ENCODE measurements around the gene CIB1.
A peak's percentile ranks its signal among the peaks of the same experiment; 100 is the strongest.
"Not testable (repeated sequence)": the region's sequence is repeated elsewhere in the genome, so short reads cannot be mapped to it uniquely, and the experiment has no call there.

Gene CIB1

DNA sequence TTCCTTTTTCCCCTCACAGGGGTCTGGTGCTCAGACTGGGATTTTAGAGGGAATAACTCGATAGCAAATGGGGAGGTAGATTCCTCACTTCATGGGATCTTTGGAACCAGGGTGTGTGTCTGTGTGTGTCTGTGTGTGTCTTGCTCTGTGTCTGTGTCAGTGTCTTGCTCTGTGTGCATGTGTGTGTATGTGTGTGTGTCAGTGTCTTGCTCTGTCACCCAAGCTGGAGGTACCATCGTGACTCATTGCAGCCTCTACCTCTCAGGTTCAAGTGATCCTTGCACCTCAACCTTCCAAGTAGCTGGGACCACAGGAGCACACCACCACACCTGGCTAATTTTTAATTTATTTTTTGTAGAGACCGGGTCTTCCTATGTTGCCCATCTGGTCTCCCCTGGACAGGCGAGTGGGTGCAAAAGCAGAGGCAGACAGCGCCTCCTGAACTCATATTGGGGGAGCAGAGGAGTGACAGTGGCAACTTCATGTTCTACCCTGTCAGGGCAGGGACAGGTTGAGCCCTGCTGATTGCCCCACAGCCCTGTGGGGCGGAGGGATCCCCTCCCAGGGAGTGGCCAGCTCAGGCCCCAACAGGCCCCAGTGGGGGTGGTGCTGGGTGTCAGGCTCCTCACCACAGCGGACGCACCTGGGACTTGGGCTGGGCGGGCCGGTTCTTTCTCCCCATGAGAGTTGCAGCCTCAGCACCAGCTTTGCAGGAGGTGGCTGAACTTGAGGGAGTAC, 43.0 kb downstream of the CIB1 start:
- H3K4me1 ChIP-seq = peaks cover 95% of the 10 kb centered on the region
- H3K4me3 ChIP-seq = peak overlapping the region; percentile 53
- H3K9ac ChIP-seq = peak overlapping the region; percentile 91
- no peaks in the 10 kb centered on the region for H4K20me1 ChIP-seq
- no peaks in the 10 kb centered on the region for H3K27me3 ChIP-seq
- no peaks in the 10 kb centered on the region for H3K36me3 ChIP-seq
- no peaks in the 10 kb centered on the region for H3K9me3 ChIP-seq
- H3K27ac ChIP-seq = peak overlapping the region; percentile 98
- H3K4me2 ChIP-seq = peak overlapping the region; percentile 97
- peak; percentile 82 for TF ChIP-seq Cebpa-rat (IDR thresholded peaks at IDR 0.05)

DNA sequence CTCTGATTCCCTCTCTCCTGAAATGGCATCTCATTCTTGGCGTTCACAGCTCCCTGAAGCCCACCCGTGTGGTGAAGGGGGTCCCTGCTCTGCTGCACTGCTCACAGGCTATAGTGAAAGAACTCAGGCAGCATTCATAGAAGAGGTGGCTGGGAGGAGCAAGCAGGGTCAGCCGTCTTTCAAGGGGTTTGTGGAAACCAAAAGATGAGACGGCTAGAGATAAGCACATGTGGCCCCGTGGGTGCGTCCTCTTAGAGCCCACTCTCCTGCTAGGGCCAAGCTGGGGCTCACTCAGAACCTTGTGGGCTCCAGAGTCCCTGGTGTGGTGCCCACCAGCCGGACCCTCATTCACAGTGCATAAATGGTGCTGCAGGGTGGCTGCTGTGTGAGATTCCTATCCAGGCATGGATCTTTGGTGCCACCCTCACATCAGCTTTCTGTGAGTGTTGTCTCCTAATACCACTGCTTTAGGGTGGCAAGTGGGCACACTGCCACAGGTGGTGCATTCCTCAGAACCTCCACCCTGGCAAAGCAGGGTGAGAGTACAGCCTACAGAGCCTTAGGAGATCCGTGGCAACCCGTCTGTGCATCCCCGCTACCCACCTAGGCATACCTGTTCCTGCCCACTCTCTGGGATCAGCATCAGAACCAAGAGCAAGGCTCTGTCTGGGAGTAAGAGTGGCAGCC, 43.8 kb downstream of the CIB1 start:
- no peak for TF ChIP-seq Cebpa-rat (IDR thresholded peaks at IDR 0.05)

DNA sequence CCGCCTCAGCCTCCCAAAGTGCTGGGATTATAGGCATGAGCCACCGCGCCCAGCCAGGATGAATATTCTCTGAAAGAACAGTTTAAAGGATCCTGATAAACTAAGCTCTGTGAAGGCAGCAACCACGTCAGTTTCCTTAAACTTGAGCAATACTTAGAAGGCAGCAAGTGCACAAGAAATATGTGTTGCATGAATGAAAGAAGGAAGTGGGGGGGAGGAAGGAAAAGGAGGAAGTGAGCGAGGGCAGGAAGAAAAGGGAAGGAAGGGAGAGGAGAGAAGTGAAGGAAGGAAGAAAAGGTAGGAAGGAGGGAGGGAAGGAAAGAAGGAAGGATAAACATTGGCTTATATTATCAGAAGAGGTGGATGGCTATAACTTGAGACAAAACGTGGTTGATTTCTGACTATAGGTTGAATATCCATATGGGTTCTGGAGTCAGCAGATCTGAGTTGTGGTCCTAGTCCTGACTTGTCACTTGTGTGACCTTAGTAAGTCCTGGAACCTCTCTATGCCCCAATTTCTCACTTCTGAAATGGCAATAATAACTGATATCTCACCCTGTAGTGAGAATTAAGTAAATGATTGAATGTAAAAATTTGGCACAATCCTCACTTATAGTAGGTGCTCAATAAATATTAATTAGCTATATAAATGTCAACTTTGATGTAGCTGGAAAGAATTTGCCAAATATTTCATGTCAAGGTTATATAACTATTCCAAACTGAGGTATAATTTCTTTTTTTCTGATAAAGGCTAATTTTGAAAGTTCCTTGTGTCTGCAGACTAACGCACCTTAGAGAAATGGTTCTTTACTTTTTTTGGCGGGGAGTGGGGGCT, 44.6 kb downstream of the CIB1 start:
- peak overlapping the region; percentile 97 for H3K4me2 ChIP-seq
- peak overlapping the region; percentile 91 for H3K9ac ChIP-seq

More for the DNA sequence above, 43.8 kb downstream of the CIB1 start:
- H3K4me2 ChIP-seq = peak overlapping the region; percentile 97
- H3K36me3 ChIP-seq = no peaks in the 10 kb centered on the region
- H3K27ac ChIP-seq = peak overlapping the region; percentile 98
- no peaks in the 10 kb centered on the region for H3K9me3 ChIP-seq
- peak overlapping the region; percentile 91 for H3K9ac ChIP-seq
- no peaks in the 10 kb centered on the region for H4K20me1 ChIP-seq
- H3K4me1 ChIP-seq = peaks cover 95% of the 10 kb centered on the region
- peak overlapping the region; percentile 53; the same call in 1 of the 2 replicates for H3K4me3 ChIP-seq
- H3K27me3 ChIP-seq = no peaks in the 10 kb centered on the region

DNA sequence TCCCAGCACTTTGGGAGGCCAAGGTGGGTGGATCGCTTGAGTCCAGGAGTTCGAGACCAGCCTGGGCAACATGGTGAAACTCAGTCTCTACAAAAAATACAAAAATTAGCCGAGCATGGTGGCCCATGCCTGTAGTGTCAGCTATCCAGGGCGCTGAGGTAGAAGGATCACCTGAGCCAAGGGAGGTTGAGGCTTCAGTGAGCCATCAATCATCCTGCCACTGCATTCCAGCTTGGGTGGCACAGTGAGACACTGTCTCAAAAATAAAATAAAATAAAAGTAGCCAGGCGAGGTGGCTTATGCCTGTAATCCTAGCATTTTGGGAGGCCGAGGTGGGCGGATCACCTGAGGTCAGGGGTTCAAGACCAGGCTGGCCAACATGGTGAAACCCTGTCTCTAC, 45.7 kb downstream of the CIB1 start:
- not testable (repeated sequence) for H3K9ac ChIP-seq, H3K9me3 ChIP-seq, H3K4me3 ChIP-seq, H3K36me3 ChIP-seq, H4K20me1 ChIP-seq, H3K27me3 ChIP-seq
- H3K27ac ChIP-seq = peak overlapping the region; percentile 98
- peaks cover 90% of the 10 kb centered on the region for H3K4me1 ChIP-seq
- H3K4me2 ChIP-seq = peak overlapping the region; percentile 97

More for the DNA sequence above, 44.6 kb downstream of the CIB1 start:
- Histone ChIP-seq H3K9me3 (no peaks in the 10 kb centered on the region), H3K4me3 (no peak overlapping the region), H3K27me3 (no peaks in the 10 kb centered on the region), H3K4me1 (peaks cover 92% of the 10 kb centered on the region), H3K27ac (peak overlapping the region; percentile 98), H3K36me3 (no peaks in the 10 kb centered on the region), H4K20me1 (no peaks in the 10 kb centered on the region)
- TF ChIP-seq Cebpa-rat (IDR thresholded peaks at IDR 0.05) = no peak

DNA sequence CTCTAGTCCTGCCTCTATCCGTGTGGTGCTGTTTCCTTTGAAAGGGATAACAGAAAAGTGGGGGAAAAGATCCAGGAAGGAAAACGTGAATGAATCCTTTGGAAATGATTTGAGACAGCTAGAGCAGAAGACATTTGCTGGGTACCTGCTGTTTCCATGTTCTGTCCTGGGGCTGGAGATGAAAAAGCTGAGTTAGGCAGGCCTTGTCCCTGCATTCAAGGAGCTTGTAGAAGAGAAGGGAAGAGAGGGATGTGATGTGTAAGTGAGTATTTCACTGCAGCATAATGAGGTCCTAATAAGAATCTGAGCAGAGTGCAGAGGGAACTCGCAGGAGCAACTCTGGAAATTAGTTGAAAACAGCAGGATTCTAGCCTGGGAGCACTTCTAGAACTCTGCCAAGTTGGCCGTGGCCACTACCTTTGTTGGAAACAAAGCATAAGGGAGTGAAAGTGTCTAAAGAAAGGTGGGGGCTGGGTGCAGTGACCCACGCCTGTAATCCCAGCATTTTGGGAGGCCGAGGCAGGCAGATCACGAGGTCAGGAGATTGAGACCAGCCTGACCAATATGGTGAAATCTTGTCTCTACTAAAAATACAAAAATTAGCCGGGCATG, 46.4 kb downstream of the CIB1 start:
- H3K27me3 ChIP-seq = no peaks in the 10 kb centered on the region
- H3K4me1 ChIP-seq = peaks cover 90% of the 10 kb centered on the region
- peak overlapping the region; percentile 45; the same call in 1 of the 2 replicates for H3K4me2 ChIP-seq

DNA sequence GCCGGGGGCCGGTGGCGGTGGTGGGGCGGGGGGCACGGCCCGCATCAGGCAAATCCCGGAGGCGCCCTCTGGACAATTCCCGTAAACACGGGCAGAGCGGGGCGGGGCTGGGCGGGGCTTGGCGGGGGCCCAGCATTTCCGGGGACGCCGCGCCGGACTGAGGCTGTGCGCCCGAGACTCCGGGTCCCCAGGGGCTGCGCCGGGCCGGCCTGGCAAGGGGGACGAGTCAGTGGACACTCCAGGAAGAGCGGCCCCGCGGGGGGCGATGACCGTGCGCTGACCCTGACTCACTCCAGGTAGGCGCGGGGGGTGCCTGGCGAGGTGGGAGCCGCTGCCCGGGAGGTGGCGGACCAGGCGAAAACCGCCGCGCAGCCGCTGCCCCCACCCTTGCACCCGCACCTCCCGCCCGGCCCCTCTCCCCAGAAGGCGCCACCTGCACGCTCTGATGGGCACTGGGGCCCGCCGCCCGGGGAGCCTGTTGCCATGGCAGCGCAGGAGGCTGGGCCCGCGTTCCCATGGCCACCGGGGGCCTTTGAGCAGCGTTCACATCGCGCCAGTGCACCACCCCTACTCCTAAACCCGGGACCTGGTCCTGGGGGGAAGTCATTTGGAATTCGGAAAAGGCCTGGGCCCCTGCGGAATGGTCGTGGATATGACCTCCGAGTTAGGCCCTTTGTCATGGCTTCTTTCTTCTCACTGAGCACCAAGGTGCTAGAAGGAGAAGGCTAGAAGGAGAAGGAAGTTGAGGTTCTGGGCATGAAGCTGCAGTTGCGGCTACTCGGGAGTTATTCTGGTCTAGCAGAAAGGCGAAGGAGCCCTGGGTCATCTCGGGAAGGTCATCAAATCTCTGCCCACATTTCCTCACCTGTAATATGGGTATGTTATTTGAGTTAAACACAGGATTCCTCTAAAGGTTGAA, 48.7 kb downstream of the CIB1 start:
- peaks cover 80% of the 10 kb centered on the region for H3K4me1 ChIP-seq
- no peaks in the 10 kb centered on the region for H4K20me1 ChIP-seq
- peak overlapping the region; percentile 82 for H3K27ac ChIP-seq
- no peaks in the 10 kb centered on the region for H3K36me3 ChIP-seq
- peak overlapping the region; percentile 82 for H3K4me2 ChIP-seq
- H3K9me3 ChIP-seq = no peaks in the 10 kb centered on the region
- no peaks in the 10 kb centered on the region for H3K27me3 ChIP-seq
- peak overlapping the region; percentile 75 for H3K4me3 ChIP-seq
- TF ChIP-seq Cebpa-rat (IDR thresholded peaks at IDR 0.05) = no peak
- peak overlapping the region; percentile 72 for H3K9ac ChIP-seq

More for the DNA sequence above, 46.4 kb downstream of the CIB1 start:
- Histone ChIP-seq H3K9ac (peak overlapping the region; percentile 1; the same call in 1 of the 2 replicates), H3K27ac (peak overlapping the region; percentile 33), H3K4me3 (no peak overlapping the region), H3K9me3 (no peaks in the 10 kb centered on the region), H4K20me1 (no peaks in the 10 kb centered on the region), H3K36me3 (no peaks in the 10 kb centered on the region)
- TF ChIP-seq Cebpa-rat (IDR thresholded peaks at IDR 0.05) = no peak

DNA sequence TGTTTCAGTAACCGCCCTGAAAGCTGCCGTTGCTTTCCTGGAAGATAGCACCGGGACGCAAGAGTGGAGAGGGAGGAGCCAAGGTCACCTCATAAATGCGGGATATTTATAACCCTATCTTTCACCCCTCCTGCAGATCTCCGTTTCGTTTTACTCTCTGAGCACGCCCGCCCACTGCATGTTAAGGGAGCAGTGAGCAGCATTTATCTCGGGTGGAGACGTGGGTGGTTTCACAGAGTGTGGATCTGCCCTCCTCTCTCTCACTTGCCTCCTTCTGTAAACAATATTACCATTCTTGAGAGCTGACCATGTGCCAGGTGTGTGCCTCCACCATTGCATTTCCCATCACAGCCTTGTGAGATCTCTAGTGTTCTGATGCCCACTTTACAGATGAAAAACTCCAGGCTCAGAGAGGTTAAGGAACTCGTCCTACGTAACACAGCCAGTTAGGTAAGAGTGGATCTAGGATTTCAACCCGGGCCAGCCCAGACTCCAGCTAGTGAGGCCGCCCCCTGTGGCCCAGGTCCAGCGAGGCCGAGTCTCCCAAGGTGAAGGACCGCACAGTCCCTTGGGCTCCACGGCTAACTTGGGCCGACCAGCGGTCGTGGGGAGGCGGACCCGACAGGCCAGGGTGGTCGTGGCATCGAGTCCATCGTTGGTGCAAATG, 49.5 kb downstream of the CIB1 start:
- Histone ChIP-seq H4K20me1 (no peaks in the 10 kb centered on the region), H3K4me2 (peak overlapping the region; percentile 82), H3K36me3 (no peaks in the 10 kb centered on the region), H3K9ac (peak overlapping the region; percentile 72; the same call in 1 of the 2 replicates), H3K4me3 (peak overlapping the region; percentile 75), H3K9me3 (no peaks in the 10 kb centered on the region), H3K27ac (peak overlapping the region; percentile 82), H3K4me1 (peaks cover 77% of the 10 kb centered on the region), H3K27me3 (no peaks in the 10 kb centered on the region)
- no peak for TF ChIP-seq Cebpa-rat (IDR thresholded peaks at IDR 0.05)

DNA sequence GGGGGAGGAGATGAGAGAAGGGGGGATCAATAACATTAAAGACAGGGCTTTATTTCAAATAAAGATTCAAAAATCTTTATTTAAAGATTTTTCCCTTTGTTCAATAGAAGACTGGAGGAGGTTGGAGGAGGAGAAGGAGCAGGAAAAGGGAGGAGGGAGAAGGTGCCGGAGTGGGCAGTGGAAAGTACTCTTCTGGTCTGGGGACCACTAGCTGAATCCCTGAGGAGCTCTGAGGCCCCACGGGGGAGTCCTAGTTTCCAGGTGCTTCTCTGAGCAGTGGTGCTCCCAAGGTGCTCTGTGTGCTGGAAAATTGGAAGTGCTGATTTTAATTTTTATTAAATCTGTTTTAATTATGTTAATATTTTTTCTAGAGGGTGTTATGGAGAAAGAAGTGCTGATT, 52.0 kb downstream of the CIB1 start:
- peaks cover 66% of the 10 kb centered on the region for H3K4me1 ChIP-seq
- peak overlapping the region; percentile 41 for H3K4me2 ChIP-seq
- H4K20me1 ChIP-seq = no peaks in the 10 kb centered on the region
- H3K27me3 ChIP-seq = no peaks in the 10 kb centered on the region
- no peak overlapping the region for H3K9ac ChIP-seq
- H3K36me3 ChIP-seq = no peaks in the 10 kb centered on the region
- no peak overlapping the region for H3K27ac ChIP-seq
- no peak for TF ChIP-seq Cebpa-rat (IDR thresholded peaks at IDR 0.05)
- H3K9me3 ChIP-seq = no peaks in the 10 kb centered on the region
- no peak overlapping the region for H3K4me3 ChIP-seq
